IPS-NIHi7 (cell line): ENCODE data around the gene EBF3.

Source experiments
- DNase-seq: peaks from one replicate; pipeline ENCODE4 v3.0.0; 2012; ENCODE audit warnings: mixed read lengths; ENCODE audit errors: extremely low spot score

The EBF3 gene

GRCh38 chr10:129912166-129912917 is 51.7 kb downstream of the EBF3 start:
- peak; percentile 42 for DNase-seq

DNA sequence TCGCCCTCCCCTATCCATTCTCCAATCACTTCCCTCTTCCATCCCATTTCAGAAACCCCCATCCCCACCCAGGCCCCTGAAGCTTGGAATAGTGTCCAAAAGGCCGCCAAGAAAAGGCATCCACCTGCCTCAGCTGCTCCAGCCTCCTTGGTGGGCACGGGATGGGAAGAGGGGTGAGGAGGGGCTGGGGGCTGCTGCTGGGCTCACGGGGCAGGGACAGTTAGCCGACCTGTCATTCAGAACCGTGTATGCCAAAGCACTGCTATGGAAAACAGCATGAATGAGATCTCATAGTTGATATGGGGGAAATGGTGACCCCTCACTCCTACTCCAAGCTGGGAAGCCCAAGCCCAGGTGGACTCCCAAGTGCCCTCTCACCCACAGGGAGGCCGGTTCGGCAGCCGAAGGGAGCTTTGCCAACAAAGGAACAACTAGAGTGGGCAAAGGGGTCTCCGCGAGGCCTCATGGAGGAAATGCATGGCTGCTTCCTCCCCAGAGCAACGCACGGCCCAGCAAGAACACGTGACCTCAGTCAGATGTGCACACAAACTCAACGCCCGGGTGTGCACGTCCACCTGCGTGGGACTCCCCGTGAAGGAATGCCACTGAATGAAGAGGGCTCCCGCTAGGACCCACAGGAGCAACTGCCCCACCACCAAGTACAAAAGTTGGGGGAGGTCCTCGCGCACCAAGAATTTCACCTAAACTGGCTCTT is 52.5 kb downstream of the EBF3 start:
- DNase-seq: no peak

DNA sequence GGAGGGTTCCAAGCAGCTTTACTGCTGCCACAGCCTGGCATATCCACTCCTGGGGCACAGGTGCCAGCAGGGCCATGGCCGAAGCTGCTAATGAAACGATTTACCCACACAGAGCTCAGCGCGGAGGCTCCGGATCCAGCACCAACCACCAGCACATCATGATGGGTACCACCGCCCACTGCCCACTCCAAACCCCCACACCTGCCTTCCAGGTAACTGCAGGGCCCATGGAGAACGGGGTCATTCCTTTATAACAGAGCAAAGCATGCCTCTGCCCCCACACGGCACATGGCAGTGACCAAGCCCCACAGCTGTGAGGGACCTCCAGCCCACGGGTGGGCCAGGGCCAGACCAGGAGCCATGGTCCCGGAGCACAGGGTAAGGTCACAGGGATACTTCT is 53.2 kb downstream of the EBF3 start:
- no peak for DNase-seq

- no peak for DNase-seq
These were observed 54.4 kb downstream of the EBF3 start for GRCh38 chr10:129909531-129910256.

- DNase-seq: no peak
These were observed 55.0 kb downstream of the EBF3 start for GRCh38 chr10:129909080-129909479.

DNA sequence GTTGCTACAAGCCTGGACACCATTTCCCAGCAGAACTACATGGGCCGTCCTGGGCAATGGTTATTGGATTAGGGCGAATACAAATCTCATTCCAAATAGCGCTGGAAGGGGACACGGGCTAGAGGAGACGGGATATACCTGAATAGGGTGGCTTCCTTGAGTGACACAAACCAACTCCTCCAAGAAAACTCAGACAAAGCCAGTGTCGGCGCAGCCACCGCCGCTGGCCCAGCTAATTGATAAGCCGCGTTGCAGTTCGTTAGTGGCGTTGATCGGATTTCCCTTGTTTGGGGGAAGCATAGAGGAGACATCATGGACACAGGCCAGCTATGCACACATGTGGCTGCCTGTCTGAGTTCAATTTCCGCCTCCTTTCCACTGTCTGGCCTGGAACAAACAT is 55.7 kb downstream of the EBF3 start:
- no peak for DNase-seq

- DNase-seq: no peak
These were observed 58.5 kb downstream of the EBF3 start for GRCh38 chr10:129905553-129905952.

DNA sequence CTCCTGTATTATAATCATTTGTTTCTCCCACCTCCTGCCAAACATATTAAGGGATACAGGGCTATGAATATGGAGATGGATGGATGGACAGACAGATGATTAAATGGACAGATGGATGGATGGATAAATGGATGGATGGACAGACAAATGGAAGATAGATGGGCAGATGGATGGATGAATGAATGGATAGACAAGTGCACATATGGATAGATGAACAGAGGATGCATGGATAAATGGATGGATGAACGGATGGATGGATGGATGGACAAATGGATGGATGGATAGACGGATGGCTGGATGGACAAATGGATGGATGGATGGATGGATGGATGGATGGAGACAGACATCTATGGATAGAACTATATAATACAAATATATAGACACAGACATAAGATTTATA is 59.8 kb downstream of the EBF3 start:
- DNase-seq: no peak

- DNase-seq: peak; percentile 41
These were observed 62.6 kb downstream of the EBF3 start for GRCh38 chr10:129901389-129902006.

- no peak for DNase-seq
These were observed 63.2 kb downstream of the EBF3 start for GRCh38 chr10:129900825-129901224.

- no peak for DNase-seq
These were observed 64.6 kb downstream of the EBF3 start for GRCh38 chr10:129899276-129900130.

DNA sequence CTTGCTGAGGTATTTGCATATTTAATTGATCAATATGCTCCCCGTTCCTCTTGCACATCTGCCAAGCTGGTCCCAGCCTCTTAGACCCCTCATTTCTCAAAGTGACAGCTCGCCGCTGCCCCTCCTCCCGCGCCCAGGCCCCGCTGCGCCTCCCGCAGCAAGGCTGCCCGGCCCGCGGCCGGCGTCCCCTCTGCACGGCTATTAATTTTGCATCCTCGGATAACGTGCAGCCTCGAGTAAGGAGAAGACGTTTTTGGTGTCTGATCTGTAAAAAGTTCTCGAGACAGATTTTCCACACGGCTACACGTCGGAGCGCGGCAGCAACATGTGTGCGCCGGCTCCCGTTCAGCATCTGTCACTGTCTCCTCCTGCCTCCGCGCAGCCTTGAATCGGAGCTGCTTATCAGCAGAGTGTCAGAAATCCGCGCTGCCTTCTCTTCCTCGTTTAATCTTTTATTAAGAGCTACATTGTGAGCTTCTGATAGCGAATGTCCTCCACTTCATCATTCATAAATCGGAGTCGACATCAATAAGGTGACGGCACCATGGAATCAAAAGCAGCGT is 65.3 kb downstream of the EBF3 start:
- DNase-seq: no peak

DNA sequence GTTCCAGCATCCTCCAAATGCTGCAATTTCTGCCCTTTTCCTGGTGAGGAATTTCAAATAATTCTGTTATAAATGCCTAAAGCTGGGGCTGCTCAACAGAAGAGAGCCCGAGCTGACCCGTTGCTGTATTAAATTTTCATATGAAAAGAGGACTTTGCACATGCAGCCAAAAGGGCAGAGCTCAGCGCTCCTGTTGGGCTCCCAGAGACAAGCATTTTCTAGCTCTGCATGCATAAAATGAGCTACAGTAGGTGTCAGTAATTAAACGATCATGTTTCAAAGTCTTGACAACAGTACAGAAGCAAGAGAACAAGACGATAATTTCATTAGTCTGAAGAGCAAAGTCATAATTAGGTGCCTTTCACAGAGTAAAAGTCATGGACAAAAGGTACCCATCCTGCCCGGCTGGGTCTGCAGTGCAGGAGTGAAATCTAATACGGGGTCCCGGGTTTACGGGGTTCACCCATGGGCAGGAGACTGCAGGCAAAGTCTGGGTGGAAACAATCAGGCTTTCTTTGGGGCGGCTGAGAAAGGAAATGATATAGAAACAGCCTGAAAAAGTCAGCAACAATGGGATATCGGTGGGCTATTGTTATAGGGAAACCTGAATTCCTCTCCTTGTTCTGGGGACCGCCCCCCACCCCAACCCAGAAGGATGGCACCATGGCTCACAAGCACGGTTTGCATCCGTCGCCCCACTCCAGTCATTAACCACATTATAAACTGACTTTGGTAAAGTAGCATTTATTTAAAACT is 66.0 kb downstream of the EBF3 start:
- no peak for DNase-seq

GRCh38 chr10:129896860-129897200 is 67.2 kb downstream of the EBF3 start:
- no peak for DNase-seq

GRCh38 chr10:129896136-129896859 is 67.8 kb downstream of the EBF3 start:
- peak; percentile 48 for DNase-seq

- DNase-seq: no peak
These were observed 68.3 kb downstream of the EBF3 start for GRCh38 chr10:129895811-129896135.

GRCh38 chr10:129894698-129895097 is 69.4 kb downstream of the EBF3 start:
- no peak for DNase-seq

GRCh38 chr10:129893104-129894089 is 70.7 kb downstream of the EBF3 start:
- DNase-seq: no peak
